MM.1S (cell line): ENCODE results near the gene ADCK2.

Experiments used
- EZH2 ChIP-seq: fragments of 300-600 bp; sonication (generic); optimal IDR thresholded peaks from 2 replicates; pipeline ENCODE3; 2017; ENCODE audit warnings: low read depth, mild to moderate bottlenecking, antibody characterized with exemption, low read length, mixed read lengths
- EZH2phosphoT487 ChIP-seq: fragments of 300-600 bp; sonication (generic); IDR thresholded peaks from 2 replicates; pipeline ENCODE4 v1.6.1; 2018; ENCODE audit warnings: antibody characterized with exemption, low read length
- TF ChIP-seq, protein P1 (sequence below): fragments of 300-600 bp; sonication (generic); IDR thresholded peaks from 2 replicates; pipeline ENCODE4 v1.5.1; 2016; ENCODE audit warnings: antibody characterized with exemption, low read length, mixed read lengths

DNA sequence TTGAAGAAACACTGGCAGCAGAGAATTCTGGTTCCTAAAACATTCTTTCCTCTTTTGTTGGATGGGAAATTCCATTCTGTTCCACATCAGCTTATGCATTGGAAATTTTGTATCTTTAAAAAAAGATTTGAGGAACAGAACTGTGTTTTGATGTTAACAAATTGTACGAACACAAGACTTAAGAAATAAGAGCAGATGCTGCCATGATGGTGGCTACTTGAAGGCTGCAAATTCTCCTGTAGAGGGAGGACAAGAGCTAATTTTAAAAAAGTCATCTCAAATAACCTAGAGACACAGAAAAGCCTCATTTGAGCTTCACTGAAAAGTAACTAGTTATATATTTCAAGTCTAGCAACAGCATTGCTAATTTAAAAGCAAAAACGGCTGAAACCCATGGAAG, 53.5 kb downstream of the ADCK2 start:
- TF ChIP-seq, protein P1, sequence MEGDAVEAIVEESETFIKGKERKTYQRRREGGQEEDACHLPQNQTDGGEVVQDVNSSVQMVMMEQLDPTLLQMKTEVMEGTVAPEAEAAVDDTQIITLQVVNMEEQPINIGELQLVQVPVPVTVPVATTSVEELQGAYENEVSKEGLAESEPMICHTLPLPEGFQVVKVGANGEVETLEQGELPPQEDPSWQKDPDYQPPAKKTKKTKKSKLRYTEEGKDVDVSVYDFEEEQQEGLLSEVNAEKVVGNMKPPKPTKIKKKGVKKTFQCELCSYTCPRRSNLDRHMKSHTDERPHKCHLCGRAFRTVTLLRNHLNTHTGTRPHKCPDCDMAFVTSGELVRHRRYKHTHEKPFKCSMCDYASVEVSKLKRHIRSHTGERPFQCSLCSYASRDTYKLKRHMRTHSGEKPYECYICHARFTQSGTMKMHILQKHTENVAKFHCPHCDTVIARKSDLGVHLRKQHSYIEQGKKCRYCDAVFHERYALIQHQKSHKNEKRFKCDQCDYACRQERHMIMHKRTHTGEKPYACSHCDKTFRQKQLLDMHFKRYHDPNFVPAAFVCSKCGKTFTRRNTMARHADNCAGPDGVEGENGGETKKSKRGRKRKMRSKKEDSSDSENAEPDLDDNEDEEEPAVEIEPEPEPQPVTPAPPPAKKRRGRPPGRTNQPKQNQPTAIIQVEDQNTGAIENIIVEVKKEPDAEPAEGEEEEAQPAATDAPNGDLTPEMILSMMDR, result peak; percentile 40
- TF ChIP-seq EZH2 (no peak), EZH2phosphoT487 (no peak)
